ENCODE measurements around the gene LETM1. TPM values are rescaled to one million over a fixed set of nuclear protein-coding genes. Genes with fewer than 3 reads are reported as not detected.

The LETM1 gene
- total RNA-seq, 1 donor from 2014 or later: 109 TPM

GRCh38 chr4:1783015-1783414, 72.9 kb downstream of the LETM1 start:
- no peak overlapping the region for H3K4me3 ChIP-seq (ENCODE audit: low read depth, low read length)
- H3K27me3 ChIP-seq (ENCODE audit: control insufficient read depth, insufficient read depth, low read length): peaks cover 1% of the 10 kb centered on the region
- DNase-seq (ENCODE audit: low read depth) (peak; percentile 73), FAIRE-seq (no peak)
- no peak for TF ChIP-seq CTCF (IDR thresholded peaks at IDR 0.05; ENCODE audit: insufficient read depth, low read length, severe bottlenecking)
- H3K36me3 ChIP-seq (ENCODE audit: control insufficient read depth, insufficient read depth, low read length): no peaks in the 10 kb centered on the region

GRCh38 chr4:1780435-1780834, 75.5 kb downstream of the LETM1 start:
- FAIRE-seq (no peak), DNase-seq (ENCODE audit: low read depth) (no peak)
- TF ChIP-seq CTCF (IDR thresholded peaks at IDR 0.05; ENCODE audit: insufficient read depth, low read length, severe bottlenecking): no peak
- no peaks in the 10 kb centered on the region for H3K36me3 ChIP-seq (ENCODE audit: control insufficient read depth, insufficient read depth, low read length)
- no peak overlapping the region for H3K4me3 ChIP-seq (ENCODE audit: low read depth, low read length)
- no peaks in the 10 kb centered on the region for H3K27me3 ChIP-seq (ENCODE audit: control insufficient read depth, insufficient read depth, low read length)

GRCh38 chr4:1779588-1780382, 76.2 kb downstream of the LETM1 start:
- no peak for TF ChIP-seq CTCF (IDR thresholded peaks at IDR 0.05; ENCODE audit: insufficient read depth, low read length, severe bottlenecking)
- no peak for FAIRE-seq
- Histone ChIP-seq H3K36me3 (ENCODE audit: control insufficient read depth, insufficient read depth, low read length) (no peaks in the 10 kb centered on the region), H3K4me3 (ENCODE audit: low read depth, low read length) (no peak overlapping the region), H3K27me3 (ENCODE audit: control insufficient read depth, insufficient read depth, low read length) (no peaks in the 10 kb centered on the region)
- DNase-seq (ENCODE audit: low read depth): no peak

GRCh38 chr4:1778642-1779392, 77.1 kb downstream of the LETM1 start:
- no peak for FAIRE-seq
- no peak for TF ChIP-seq CTCF (IDR thresholded peaks at IDR 0.05; ENCODE audit: insufficient read depth, low read length, severe bottlenecking)

GRCh38 chr4:1777822-1778641, 77.9 kb downstream of the LETM1 start:
- TF ChIP-seq CTCF (IDR thresholded peaks at IDR 0.05; ENCODE audit: insufficient read depth, low read length, severe bottlenecking): peak; percentile 12
- FAIRE-seq (no peak), DNase-seq (ENCODE audit: low read depth) (peak; percentile 49)
- no peak overlapping the region for H3K4me3 ChIP-seq (ENCODE audit: low read depth, low read length)
- no peaks in the 10 kb centered on the region for H3K27me3 ChIP-seq (ENCODE audit: control insufficient read depth, insufficient read depth, low read length)
- H3K36me3 ChIP-seq (ENCODE audit: control insufficient read depth, insufficient read depth, low read length): no peaks in the 10 kb centered on the region

More at GRCh38 chr4:1778642-1779392, 77.1 kb downstream of the LETM1 start:
- Histone ChIP-seq H3K4me3 (ENCODE audit: low read depth, low read length) (no peak overlapping the region), H3K27me3 (ENCODE audit: control insufficient read depth, insufficient read depth, low read length) (no peaks in the 10 kb centered on the region), H3K36me3 (ENCODE audit: control insufficient read depth, insufficient read depth, low read length) (no peaks in the 10 kb centered on the region)
- DNase-seq (ENCODE audit: low read depth): no peak
